GM18505 (cell line): Measurements from ENCODE around the gene CXCL16.

Experiments
- ATAC-seq: cut with Tn5 transposase; IDR thresholded peaks from one replicate; pipeline ENCODE4 v1.9.1; 2021; ENCODE audit not compliant: unreplicated experiment
- POLR2A ChIP-seq: IDR thresholded peaks from 4 replicates; pipeline ENCODE4 v1.6.1; 2011; ENCODE audit warnings: borderline replicate concordance; ENCODE audit not compliant: insufficient read depth, insufficient read length; ENCODE audit errors: extremely low read depth

Gene CXCL16

DNA sequence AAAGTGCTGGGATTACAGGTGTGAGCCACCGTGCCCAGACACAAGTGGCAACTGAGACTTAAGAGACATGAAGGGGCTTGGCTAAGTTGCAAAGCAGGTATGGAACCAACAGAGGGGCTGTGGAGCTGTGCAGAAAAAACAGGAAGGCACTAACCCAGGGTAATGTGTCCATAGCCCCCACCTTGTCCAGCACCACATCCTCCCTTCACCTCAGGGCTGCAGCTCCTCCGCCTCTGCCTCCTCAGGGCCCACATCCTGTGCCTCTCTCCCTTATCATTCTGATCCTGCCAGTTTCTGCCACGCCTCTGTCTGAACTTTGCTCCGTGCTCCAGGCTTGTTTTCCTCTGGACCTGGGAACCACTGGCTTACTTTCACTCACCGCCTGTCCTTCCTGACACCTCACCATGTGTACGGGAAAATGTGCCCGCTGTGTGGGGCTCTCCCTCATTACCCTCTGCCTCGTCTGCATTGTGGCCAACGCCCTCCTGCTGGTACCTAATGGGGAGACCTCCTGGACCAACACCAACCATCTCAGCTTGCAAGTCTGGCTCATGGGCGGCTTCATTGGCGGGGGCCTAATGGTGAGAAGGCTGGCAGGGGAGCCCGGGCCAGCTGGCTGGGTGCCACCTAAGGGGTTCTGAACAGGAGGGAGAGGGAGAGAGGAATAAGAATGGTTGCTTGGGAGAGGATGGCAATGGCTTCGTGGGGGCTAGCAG lies 31.9 kb upstream of the CXCL16 start, which contains the start of gene TM4SF5:
TSS of gene TM4SF5 (plus strand) at position 368 of the 716 bp plus-strand sequence. CDS start at position 405, 37 bp downstream.
- no peak for ATAC-seq
- no peak for TF ChIP-seq POLR2A

DNA sequence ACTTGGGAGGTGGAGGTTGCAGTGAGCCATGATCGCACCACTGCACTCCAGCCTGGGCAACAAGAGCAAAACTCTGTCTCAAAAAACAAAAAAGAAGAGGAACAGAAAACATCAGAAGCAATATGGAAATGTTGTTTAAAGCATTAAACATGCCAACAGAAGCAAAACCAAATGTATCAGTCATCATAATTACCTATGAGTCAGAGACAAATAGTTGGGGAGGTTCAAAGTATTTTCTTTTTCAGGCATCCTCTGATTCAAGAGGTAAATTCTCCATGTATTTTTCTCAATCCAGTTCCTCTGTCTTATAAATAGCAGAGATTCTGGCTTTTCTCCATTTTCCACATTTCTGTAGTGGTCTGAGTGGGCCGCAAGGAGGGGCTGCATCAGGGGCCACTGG lies 29.9 kb upstream of the CXCL16 start:
- TF ChIP-seq POLR2A, result no peak
- ATAC-seq, result no peak

DNA sequence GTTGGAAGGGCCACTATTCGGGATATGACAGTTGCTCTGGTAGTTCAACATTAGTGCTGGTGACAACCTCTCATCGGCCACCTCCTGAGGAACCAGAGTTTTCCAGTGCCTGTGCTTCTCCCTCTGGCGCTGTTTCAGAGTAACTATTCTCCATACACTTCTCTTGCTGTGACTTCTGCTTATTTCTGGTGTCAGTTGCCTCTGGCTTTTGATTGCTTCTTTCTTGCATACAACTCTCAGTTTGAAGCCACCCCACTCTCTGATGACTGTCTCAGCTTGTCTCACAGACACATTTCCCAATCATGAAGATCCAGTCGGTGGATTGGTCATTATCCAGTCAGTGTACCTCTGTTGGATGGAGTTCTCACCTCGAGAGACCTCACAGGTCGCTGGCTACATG lies 28.6 kb upstream of the CXCL16 start:
- ATAC-seq, result no peak
- TF ChIP-seq POLR2A, result no peak

DNA sequence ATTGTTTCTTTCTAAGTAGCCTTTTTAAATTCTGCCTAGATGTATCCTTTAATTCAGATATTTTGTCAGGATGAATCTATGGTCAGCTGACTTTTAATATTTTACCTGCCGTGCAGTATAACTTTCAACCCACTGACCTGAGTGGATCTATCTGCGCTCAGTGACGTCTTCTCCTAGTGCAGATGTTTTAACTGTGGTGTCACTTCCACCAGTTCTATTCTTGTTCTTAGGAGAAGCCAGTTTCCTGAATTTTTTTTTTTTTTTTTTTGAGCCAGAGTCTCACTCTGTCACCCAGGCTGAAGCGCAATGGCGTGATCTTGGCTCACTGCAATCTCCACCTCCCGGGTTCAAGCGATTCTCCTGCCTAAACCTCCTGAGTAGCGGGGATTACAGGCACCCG lies 27.0 kb upstream of the CXCL16 start:
- no peak for ATAC-seq
- no peak for TF ChIP-seq POLR2A

DNA sequence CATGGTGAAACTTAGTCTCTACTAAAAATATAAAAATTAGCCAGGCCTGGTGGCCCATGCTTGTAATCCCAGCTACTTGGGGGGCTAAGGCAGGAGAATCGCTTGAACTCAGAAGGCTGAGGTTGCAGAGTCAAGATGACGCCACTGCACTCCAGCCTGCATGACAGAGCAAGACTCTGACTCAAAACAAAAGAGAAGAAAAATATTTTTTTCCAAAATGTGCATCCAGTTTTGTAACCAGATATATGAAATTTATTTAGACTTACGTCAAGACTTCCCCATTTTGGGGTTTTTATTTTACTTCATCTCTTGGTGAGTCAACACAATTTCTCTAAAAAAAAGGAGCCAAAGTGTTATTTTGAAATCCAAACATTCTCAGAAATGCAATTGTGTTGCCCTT lies 26.5 kb upstream of the CXCL16 start:
- TF ChIP-seq POLR2A, result no peak
- no peak for ATAC-seq

DNA sequence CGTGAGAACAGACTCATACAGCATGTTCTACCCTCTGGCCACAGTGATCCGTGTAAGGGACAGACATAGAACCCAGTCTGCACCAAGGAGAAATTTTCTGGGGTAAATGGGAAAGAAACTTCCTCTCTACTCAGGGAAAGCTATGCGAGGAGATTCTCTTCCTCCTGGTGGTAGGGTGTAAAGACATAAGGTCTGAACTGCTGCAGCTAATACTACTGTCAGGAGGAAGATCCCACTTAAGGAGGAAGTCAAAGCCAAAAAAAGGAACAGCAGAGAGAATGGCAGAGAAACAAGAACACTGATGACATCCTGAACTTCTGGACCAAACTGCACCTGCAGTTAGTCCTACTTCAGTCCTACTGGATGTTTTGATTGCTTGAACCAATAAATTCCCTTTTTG lies 24.9 kb upstream of the CXCL16 start:
- TF ChIP-seq POLR2A, result no peak
- no peak for ATAC-seq

DNA sequence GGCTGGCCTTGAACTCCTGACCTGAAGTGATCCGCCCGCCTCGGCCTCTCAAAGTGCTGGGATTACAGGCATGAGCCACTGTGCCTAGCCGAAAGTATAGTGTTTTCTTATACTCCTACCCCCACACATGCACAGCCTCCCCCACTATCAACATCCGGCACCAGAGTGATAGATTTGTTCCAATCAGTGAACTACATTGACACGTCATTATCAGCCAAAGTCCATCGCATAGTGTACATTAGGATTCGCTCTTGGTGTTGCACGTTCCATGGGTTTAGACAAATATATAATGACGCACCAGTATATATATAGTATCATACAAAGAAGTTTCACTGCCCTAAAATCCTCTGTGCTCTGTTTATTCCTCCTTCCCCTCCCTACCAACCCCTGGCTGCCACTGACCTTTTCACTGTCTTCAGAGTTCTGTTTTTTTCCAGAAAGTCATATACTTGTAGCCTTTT lies 20.1 kb upstream of the CXCL16 start:
- no peak for ATAC-seq
- no peak for TF ChIP-seq POLR2A

DNA sequence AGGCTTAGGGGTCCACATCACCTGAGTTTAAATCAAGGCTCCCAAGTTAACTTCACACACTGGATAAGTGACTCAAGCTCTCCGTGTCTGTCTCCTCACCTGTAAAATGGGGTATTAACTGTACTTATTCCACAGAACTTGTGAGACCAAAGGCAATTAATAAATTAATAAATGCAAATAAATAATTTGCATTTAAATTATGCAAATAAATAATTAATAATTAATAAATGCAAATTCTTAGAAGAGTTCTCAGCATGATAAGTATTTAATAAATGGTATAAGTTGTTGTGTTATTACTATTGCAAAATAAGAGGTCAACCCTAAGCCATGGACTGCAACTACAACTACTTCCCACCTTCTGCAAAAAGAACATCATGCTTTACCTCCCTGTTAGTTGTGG lies 13.7 kb upstream of the CXCL16 start:
- no peak for ATAC-seq
- TF ChIP-seq POLR2A, result no peak

DNA sequence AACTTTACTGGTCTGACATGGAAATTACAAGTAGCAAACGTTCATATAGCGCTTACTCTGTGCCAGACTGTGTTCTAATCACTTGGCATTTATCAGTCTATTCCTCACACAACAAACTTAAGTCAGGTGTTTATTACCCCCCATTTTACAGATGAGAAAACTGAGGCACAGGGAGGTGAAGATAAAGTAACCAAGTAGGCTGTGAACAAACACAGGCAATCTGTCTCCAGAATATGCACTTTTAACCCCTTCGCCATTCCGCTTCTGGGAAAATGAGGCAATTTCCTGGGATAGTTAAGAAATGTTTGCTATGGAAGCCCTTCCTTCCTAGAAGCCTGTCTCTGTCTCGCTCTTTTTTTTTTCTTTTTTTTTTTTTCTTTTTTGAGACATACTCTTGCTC lies 12.2 kb upstream of the CXCL16 start:
- TF ChIP-seq POLR2A, result no peak
- ATAC-seq, result no peak

DNA sequence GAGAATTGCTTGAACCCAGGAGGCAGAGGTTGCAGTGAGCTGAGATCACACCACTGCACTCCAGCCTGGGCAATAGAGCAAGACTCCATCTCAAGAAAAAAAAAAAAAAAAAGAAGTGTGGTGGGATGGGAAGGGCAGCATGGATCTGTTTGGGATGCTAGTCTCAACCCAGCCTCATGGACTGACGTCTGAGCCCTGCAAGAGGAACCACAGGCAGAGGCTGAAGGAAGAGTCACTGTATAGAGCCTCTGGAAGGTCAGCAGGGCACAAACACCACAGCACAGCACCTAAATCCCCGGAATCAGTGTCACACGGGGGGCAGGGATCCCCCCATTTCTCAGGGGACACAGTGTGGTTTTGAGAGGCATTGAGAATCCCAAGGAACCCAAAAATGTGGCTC lies 10.9 kb upstream of the CXCL16 start:
- TF ChIP-seq POLR2A, result no peak
- ATAC-seq, result no peak

DNA sequence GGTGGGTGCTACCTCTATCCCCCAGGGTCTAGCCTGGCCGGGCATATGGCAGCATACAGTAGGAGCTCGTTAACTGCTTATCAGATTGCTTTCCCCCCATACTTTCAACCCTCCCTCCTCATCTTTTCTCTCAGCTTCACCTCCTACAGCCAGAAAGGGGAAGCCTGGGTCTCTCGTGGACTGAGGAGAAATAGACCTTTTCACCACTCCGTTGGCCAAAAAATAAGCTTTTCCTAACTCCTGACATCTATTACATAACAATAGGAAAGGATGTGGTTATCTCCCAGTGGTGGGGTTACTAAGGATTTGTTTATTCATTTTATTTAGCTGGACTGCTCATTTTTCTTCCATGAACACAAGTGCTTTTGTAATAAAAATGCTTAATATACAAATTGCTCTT lies 9.0 kb upstream of the CXCL16 start:
- no peak for TF ChIP-seq POLR2A
- no peak for ATAC-seq

DNA sequence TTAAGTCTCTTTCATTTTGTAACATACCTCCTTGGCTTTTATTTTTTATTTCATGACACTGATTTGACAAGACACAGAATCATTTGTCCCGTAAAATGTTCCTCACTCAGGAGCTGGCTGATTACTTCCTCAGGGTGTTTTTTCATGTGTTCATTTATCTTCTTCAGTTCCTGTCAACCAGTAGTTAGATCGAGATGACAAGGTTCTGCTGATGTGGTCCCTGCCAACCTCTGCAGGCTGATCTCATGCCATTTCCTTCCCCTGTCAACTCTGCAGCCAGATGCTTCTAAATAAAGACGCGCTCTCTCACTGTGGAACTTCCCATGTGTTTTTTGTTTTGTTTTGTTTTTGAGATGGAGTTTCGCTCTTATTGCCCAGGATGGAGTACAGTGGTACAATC lies 8.1 kb upstream of the CXCL16 start:
- no peak for TF ChIP-seq POLR2A
- ATAC-seq, result no peak

DNA sequence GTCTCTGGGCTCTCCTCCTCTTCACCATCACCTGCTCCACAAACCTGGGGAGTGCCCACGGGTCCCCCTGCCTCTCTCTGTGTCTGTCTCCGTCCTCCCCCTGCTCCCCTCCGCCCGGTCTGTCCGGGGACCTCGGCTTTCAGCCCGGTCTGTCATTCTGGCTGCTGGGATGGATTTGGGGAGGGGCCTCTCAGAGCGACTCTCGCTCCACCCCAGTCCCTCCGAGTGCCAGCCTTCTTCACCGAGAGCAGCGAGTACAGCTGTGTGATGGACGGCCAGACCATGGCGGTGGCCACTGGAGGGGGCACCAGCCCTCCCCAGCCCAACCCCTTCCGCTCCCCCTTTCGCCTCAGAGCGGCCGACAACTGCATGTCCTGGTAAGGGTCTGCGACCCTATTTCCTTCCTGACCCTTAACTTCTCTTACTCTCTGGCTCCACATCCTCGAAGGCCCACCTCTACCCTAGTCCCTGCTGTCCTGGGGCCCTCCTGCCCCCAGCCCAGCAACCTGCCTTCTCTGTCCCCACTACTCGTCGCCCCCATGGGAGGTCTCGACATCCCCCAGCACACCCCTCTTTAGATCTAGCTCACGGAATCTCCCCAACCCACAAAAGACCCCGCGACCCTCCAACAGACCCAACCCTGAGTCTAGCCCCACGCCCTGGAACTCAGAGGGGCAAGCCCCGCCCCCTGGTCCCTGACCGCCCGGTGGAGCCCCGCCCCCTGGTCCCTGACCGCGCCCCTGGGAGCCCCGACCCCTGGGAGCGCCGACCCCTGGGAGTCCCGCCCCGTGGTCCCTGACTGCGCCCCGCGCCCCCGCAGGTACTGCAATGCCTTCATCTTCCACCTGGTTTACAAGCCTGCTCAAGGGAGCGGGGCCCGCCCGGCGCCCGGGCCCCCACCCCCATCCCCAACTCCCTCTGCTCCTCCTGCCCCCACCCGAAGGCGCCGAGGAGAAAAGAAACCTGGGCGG lies 5.6 kb upstream of the CXCL16 start:
- no peak for TF ChIP-seq POLR2A
- ATAC-seq, result no peak

DNA sequence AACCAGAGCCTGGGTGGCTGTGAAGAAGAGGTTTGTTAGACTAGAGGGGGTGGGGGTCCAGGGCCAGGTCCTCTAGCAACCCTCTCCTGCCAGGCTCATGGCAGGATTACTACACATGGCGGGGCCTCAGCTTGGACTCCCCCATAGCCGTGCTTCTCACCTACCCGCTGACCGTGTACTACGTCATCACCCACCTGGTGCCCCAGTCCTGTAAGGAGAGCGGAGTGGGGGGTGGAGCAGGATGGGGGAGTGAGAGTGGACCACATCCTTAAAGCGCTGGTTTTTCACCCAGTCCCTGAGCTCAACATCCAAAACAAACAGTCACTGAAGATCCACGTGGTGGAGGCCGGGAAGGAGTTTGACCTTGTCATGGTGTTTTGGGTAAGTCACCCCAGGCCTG lies 4.2 kb upstream of the CXCL16 start:
- TF ChIP-seq POLR2A, result no peak
- ATAC-seq, result no peak
